Liver (tissue), 9 donors: ENCODE measurements around the gene AKAP13. TPM values are rescaled to one million over a fixed set of nuclear protein-coding genes. Genes with fewer than 3 reads are reported as not detected.

Source experiments
- DNase-seq: peaks from one replicate; pipeline ENCODE4 v3.0.0-alpha.2; 2017; ENCODE audit warnings: low spot score
- H3K27ac ChIP-seq, 2 donors: one replicate each; pipeline ENCODE4 v1.7.0; 2013; ENCODE audit warnings: inconsistent platforms in 2 of 2, low read length in 2 of 2, control low read depth in 1 of 2, low read depth in 1 of 2, mild to moderate bottlenecking in 1 of 2
- H3K27me3 ChIP-seq, 4 donors: one replicate each; pipeline versions ENCODE4 v1.6.1 to v1.7.0; 2013; ENCODE audit warnings: low read length in 3 of 4, inconsistent platforms in 1 of 4, mild to moderate bottlenecking in 1 of 4, moderate library complexity in 1 of 4; ENCODE audit not compliant: control insufficient read depth in 4 of 4, insufficient read depth in 4 of 4
- H3K36me3 ChIP-seq, 4 donors: one replicate each; pipeline versions ENCODE4 v1.6.1 to v1.7.0; 2013; ENCODE audit warnings: low read length in 3 of 4, mild to moderate bottlenecking in 3 of 4, low read depth in 1 of 4, moderate library complexity in 1 of 4; ENCODE audit not compliant: control insufficient read depth in 4 of 4, insufficient read depth in 3 of 4
- H3K4me1 ChIP-seq, 4 donors: one replicate each; pipeline versions ENCODE4 v1.6.1 to v1.7.0; 2013; ENCODE audit warnings: low read length in 3 of 4, mild to moderate bottlenecking in 3 of 4, moderate library complexity in 1 of 4; ENCODE audit not compliant: control insufficient read depth in 4 of 4, insufficient read depth in 4 of 4
- H3K4me3 ChIP-seq, 3 donors: one replicate each; pipeline versions ENCODE4 v1.6.1 to v1.7.0; 2013; ENCODE audit warnings: low read length in 3 of 3, control low read depth in 1 of 3, low read depth in 1 of 3, mild to moderate bottlenecking in 1 of 3
- H3K9ac ChIP-seq, 2 donors: one replicate each; pipeline ENCODE4 v1.7.0; 2013; ENCODE audit warnings: low read length in 2 of 2, mild to moderate bottlenecking in 2 of 2, moderate library complexity in 2 of 2, control low read depth in 1 of 2, low read depth in 1 of 2
- H3K9me3 ChIP-seq, 4 donors: one replicate each; pipeline versions ENCODE4 v1.6.1 to v1.7.0; 2013; ENCODE audit warnings: low read length in 3 of 4; ENCODE audit not compliant: control insufficient read depth in 4 of 4
- ATF3 ChIP-seq: IDR thresholded peaks from 2 replicates; pipeline ENCODE4 v1.6.1; 2016; ENCODE audit warnings: antibody characterized with exemption
- EGR1 ChIP-seq, 2 donors: IDR thresholded peaks; 2 replicates each; pipeline ENCODE4 v1.6.1; 2016 to 2018; ENCODE audit warnings: antibody characterized with exemption in 2 of 2, low read depth in 2 of 2
- FOXA2 ChIP-seq: IDR thresholded peaks from 2 replicates; pipeline ENCODE4 v1.6.1; 2016; ENCODE audit warnings: antibody characterized with exemption
- GABPA ChIP-seq, 2 donors: IDR thresholded peaks in 1 of 2; conservative IDR thresholded peaks in 1 of 2; 2 replicates each; pipeline ENCODE4 v1.6.1; 2016; ENCODE audit warnings: antibody characterized with exemption in 2 of 2, mild to moderate bottlenecking in 1 of 2, moderate library complexity in 1 of 2
- HNF4G ChIP-seq: IDR thresholded peaks from 2 replicates; pipeline ENCODE4 v1.6.1; 2016; ENCODE audit warnings: antibody characterized with exemption
- JUND ChIP-seq, 2 donors: IDR thresholded peaks; 2 replicates each; pipeline ENCODE4 v1.6.1; 2016; ENCODE audit warnings: antibody characterized with exemption in 2 of 2
- MAX ChIP-seq: IDR thresholded peaks from 2 replicates; pipeline ENCODE4 v1.6.1; 2016; ENCODE audit warnings: antibody characterized with exemption
- RAD21 ChIP-seq, 2 donors: IDR thresholded peaks; 2 replicates each; pipeline ENCODE4 v1.6.1; 2016; ENCODE audit warnings: antibody characterized with exemption in 2 of 2, mild to moderate bottlenecking in 2 of 2
- REST ChIP-seq: IDR thresholded peaks from 2 replicates; pipeline ENCODE4 v1.6.1; 2016; ENCODE audit warnings: antibody characterized with exemption, mild to moderate bottlenecking
- TAF1 ChIP-seq: conservative IDR thresholded peaks from 2 replicates; pipeline ENCODE4 v1.6.1; 2016; ENCODE audit warnings: antibody characterized with exemption, mild to moderate bottlenecking
- WGBS: extraction: QIAGEN DNeasy Blood & Tissue Kit; methylation state at CpG from one replicate; pipeline ENCODE4 v1.1.7; 2013; 5-methylcytosine and 5-hydroxymethylcytosine counted together
- polyA plus RNA-seq, 2 donors: library from polyadenylated mRNA; stranded (reverse) in 1 of 2; unstranded in 1 of 2; fragments of 200-250 nt in 1 of 2; fragments of >200 nt in 1 of 2; fragmentation: Nextera tagmentation in 1 of 2; extraction: Ambion mirVana in 1 of 2; gene quantifications; one replicate each; pipeline versions ENCODE4 v1.2.1 to v1.2.3, GENCODE V29; 2013 to 2015
- total RNA-seq, 2 donors: library from RNA; depleted of rRNA; stranded (reverse); fragments of >200 nt; gene quantifications; one replicate each; pipeline ENCODE4 v1.2.3, GENCODE V29; 2014
- TF ChIP-seq, protein P1 (sequence below): fragments of 150-350 bp; IDR thresholded peaks from 2 replicates; pipeline ENCODE4 v1.5.1; 2017; ENCODE audit warnings: improper control_type of control experiment, low read depth, low read length; ENCODE audit not compliant: missing input control
- donor health status: healthy.
- donor health status: healthy.
- donor health status: healthy.
- donor health status: healthy.
- donor health status: healthy.

The AKAP13 gene
- total and polyA plus RNA-seq, 4 donors = 18.6 to 92.3 (median 37.4) TPM

DNA sequence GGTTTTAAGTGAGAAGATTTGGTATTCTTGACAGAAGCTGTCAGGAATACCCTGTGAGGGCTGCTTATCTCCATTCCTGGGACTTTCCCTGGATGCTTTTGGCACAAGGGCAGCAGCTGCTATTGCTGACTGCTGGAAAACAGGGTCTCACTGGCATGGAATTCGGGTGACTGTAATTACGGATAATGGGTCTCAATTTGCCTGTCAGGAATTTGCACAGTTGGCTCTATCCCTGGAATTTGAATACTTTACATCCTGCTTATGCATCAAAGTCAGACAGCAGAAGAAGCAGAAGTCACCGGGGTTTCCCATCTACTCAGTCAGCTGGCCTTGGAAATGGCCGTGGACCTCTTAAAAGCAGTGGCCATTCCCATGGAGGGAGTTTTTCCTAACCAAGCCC lies 25.9 kb upstream of the AKAP13 start:
- H3K36me3 ChIP-seq = no peaks in the 10 kb centered on the region
- H3K9ac ChIP-seq = no peak overlapping the region
- no peaks in the 10 kb centered on the region for H3K27me3 ChIP-seq
- no peaks in the 10 kb centered on the region for H3K9me3 ChIP-seq
- no peak overlapping the region for H3K4me3 ChIP-seq
- TF ChIP-seq TAF1 = no peak
- TF ChIP-seq REST = no peak
- TF ChIP-seq, protein P1, sequence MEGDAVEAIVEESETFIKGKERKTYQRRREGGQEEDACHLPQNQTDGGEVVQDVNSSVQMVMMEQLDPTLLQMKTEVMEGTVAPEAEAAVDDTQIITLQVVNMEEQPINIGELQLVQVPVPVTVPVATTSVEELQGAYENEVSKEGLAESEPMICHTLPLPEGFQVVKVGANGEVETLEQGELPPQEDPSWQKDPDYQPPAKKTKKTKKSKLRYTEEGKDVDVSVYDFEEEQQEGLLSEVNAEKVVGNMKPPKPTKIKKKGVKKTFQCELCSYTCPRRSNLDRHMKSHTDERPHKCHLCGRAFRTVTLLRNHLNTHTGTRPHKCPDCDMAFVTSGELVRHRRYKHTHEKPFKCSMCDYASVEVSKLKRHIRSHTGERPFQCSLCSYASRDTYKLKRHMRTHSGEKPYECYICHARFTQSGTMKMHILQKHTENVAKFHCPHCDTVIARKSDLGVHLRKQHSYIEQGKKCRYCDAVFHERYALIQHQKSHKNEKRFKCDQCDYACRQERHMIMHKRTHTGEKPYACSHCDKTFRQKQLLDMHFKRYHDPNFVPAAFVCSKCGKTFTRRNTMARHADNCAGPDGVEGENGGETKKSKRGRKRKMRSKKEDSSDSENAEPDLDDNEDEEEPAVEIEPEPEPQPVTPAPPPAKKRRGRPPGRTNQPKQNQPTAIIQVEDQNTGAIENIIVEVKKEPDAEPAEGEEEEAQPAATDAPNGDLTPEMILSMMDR = no peak
- TF ChIP-seq ATF3 = no peak
- no peak for TF ChIP-seq EGR1 (IDR thresholded peaks at IDR 0.05; ENCODE audit: low read depth in 2 of 2)
- no peak for TF ChIP-seq GABPA (IDR thresholded peaks at IDR 0.05 in 1 of 2, conservative IDR thresholded peaks at IDR 0.05 in 1 of 2)
- no peak for TF ChIP-seq HNF4G
- no peak for TF ChIP-seq MAX
- TF ChIP-seq JUND (IDR thresholded peaks at IDR 0.05) = no peak
- TF ChIP-seq FOXA2 = no peak
- no peak overlapping the region for H3K27ac ChIP-seq
- no peak for DNase-seq
- 74% methylated on average over 4 of the region's 4 CpGs for WGBS
- H3K4me1 ChIP-seq = peaks cover 2 to 13% (median 11%) of the 10 kb centered on the region in 4 donors

- DNase-seq = no peak
- Histone ChIP-seq H3K9me3 (no peaks in the 10 kb centered on the region), H3K4me1 (peaks cover 2 to 13% (median 11%) of the 10 kb centered on the region in 4 donors), H3K4me3 (no peak overlapping the region), H3K27ac (no peak overlapping the region), H3K9ac (no peak overlapping the region), H3K36me3 (no peaks in the 10 kb centered on the region), H3K27me3 (no peaks in the 10 kb centered on the region)
- 79% methylated on average over 4 of the region's 4 CpGs for WGBS
- no peak for TF ChIP-seq HNF4G
- TF ChIP-seq JUND (IDR thresholded peaks at IDR 0.05) = no peak
- no peak for TF ChIP-seq RAD21 (IDR thresholded peaks at IDR 0.05)
- TF ChIP-seq REST = no peak
- TF ChIP-seq FOXA2 = no peak
These were observed 25.5 kb upstream of the AKAP13 start for GRCh38 chr15:85354948-85355347.
